Adrenal gland (tissue), 12 donors: Measurements from ENCODE around the gene PDXP. TPM values are rescaled to one million over a fixed set of nuclear protein-coding genes. Genes with fewer than 3 reads are reported as not detected.
A peak's percentile ranks its signal among the peaks of the same experiment; 100 is the strongest.

ENCODE experiments used
- DNase-seq, 7 donors: peaks; one replicate each; pipeline ENCODE4 v3.0.0-alpha.2; 2019 to 2020
- H3K27ac ChIP-seq, 5 donors: fragments of 200-600 bp; sonication (generic) in 4 of 5; 1 replicate in 3 of 5; 2 replicates in 2 of 5; pipeline versions ENCODE4 v1.5.1 to v1.8.0; 2016 to 2020; ENCODE audit warnings: mild to moderate bottlenecking in 1 of 5
- H3K27me3 ChIP-seq: fragments of 200-600 bp; 2 replicates; pipeline ENCODE4 v1.8.0; 2021
- H3K36me3 ChIP-seq, 2 donors: fragments of 200-600 bp; replicated peaks in 1 of 2; 1 replicate in 1 of 2; 2 replicates in 1 of 2; pipeline versions ENCODE4 v1.5.1 to v1.8.0; 2018 to 2022
- H3K4me1 ChIP-seq, 2 donors: fragments of 200-600 bp; replicated peaks in 1 of 2; 1 replicate in 1 of 2; 2 replicates in 1 of 2; pipeline versions ENCODE4 v1.5.1 to v1.8.0; 2018 to 2021
- H3K4me3 ChIP-seq, 4 donors: fragments of 200-600 bp; sonication (generic) in 3 of 4; one replicate each; pipeline ENCODE4 v1.5.1; 2016 to 2018
- H3K9me3 ChIP-seq, 3 donors: fragments of 200-600 bp; sonication (generic) in 1 of 3; replicated peaks in 1 of 3; 1 replicate in 2 of 3; 2 replicates in 1 of 3; pipeline versions ENCODE4 v1.5.1 to v1.8.0; 2016 to 2021
- POLR2A ChIP-seq, 2 donors: fragments of 450-650 bp; IDR thresholded peaks; one replicate each; pipeline ENCODE4 v1.6.1; 2017; ENCODE audit warnings: antibody characterized with exemption in 2 of 2, mild to moderate bottlenecking in 2 of 2, moderate library complexity in 1 of 2
- WGBS, 4 donors: extraction: QIAGEN DNeasy Blood & Tissue Kit in 2 of 4; methylation state at CpG; one replicate each; pipeline versions ENCODE4 v1.1.5 to v1.1.7; 2013 to 2017; 5-methylcytosine and 5-hydroxymethylcytosine counted together
- intact Hi-C, 2 donors: fragments of 100-400 bp; cut with DNase I; formaldehyde crosslinking; loops; one replicate each; pipeline versions ENCODE4 v1.14.1 to v1.15.0; 2022 to 2023
- polyA plus RNA-seq, 3 donors: library from polyadenylated mRNA; stranded (reverse); fragments of 200-250 nt in 2 of 3; fragments of 350-450 nt in 1 of 3; fragmentation: Illumina TruSeq in 1 of 3; extraction: RNeasy Lipid Tissue Mini Kit (QIAGEN cat#74804) in 1 of 3; gene quantifications; one replicate each; pipeline ENCODE4 v1.2.3, GENCODE V29; 2013 to 2014
- total RNA-seq, 9 donors: library from RNA; depleted of rRNA in 4 of 9; stranded (reverse); fragments of >200 nt in 4 of 9; fragments of 120-200 nt in 1 of 9; fragmentation: NEBNext Ultra II Directional in 1 of 9; extraction: Animal tissue kit (Norgen Biotek cat#: 25700) in 1 of 9; gene quantifications; one replicate each; pipeline versions ENCODE4 v1.1.0 to v1.2.4, GENCODE V29; 2013 to 2023
- TF ChIP-seq, protein P1 (sequence below), 6 experiments: fragments of 450-650 bp in 4 of 6; fragments of 200-600 bp in 2 of 6; sonication (generic) in 1 of 6; IDR thresholded peaks; 1 replicate in 5 of 6; 2 replicates in 1 of 6; pipeline versions ENCODE4 v1.5.1 to v1.8.0; 2016 to 2021; ENCODE audit warnings: antibody characterized with exemption in 6 of 6, mild to moderate bottlenecking in 2 of 6, moderate library complexity in 1 of 6
- donor health status: healthy with polysubstance abuse.
- donor health status: Bipolar disorder and iron deficiency.
- donor health status: DM: yes; HTN: yes; CAD: no.
- donor health status: DM: no; HTN: no; CAD: no.
- donor health status: DM: no; HTN: no; CAD: no.
- donor health status: DM: yes; HTN: yes; CAD: no.

The PDXP gene
- total and polyA plus RNA-seq, 12 donors: 10.0 to 49.7 (median 20.2) TPM

DNA sequence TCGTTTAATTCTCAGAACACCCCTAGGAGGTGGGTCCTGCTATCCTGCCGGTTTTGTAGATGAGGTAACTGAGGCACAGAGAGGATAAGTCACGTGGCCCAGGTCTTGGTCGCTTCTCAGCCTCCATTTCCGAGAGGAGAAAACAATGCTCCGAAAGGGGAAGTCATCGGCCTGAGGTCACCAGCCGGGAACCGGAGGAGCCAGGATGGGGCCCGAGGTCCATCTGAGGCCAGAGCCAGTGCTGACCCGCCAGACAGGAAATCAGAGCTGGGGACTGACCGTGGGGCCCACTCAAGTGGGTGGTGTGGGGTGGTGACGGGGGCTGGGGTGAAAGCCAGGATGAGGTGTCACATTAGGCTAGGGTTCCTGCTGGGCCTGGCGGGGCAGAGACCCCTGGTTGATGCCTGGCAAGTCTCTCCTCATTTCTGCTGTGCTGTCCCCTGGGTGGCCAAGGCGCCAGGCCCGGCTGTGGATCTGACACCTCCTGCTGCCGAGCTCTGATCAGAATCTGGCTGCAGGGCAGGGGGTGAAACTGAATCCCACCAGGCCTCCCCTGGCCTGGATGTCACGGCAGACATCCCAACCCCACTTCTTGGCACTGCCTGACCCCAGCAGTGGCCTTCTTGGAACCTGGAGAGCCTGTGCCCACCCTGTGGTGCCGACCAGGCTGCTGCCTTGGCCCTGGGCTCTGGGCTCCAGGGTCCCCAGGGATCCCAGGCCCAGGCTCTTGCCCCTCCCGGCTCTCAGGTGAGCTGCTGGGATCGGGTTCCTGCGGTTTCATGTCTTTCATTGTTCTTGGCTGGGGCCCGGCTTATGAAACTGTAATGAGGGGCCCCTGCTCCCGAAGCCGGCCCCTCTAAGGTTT, 50.3 kb downstream of the PDXP start:
- Histone ChIP-seq H3K4me3 (no peak overlapping the region), H3K27ac (peak overlapping the region in 1 of 5 donors; percentile 61), H3K4me1 (no peaks in the 10 kb centered on the region), H3K27me3 (no peaks in the 10 kb centered on the region), H3K9me3 (no peaks in the 10 kb centered on the region), H3K36me3 (no peaks in the 10 kb centered on the region)
- 71 to 83% (median 82%) methylated on average over 15 to 25 of the region's 25 CpGs for WGBS, 4 donors
- intact Hi-C loops: no loop called here
- TF ChIP-seq POLR2A (IDR thresholded peaks at IDR 0.05): no peak
- TF ChIP-seq, protein P1, sequence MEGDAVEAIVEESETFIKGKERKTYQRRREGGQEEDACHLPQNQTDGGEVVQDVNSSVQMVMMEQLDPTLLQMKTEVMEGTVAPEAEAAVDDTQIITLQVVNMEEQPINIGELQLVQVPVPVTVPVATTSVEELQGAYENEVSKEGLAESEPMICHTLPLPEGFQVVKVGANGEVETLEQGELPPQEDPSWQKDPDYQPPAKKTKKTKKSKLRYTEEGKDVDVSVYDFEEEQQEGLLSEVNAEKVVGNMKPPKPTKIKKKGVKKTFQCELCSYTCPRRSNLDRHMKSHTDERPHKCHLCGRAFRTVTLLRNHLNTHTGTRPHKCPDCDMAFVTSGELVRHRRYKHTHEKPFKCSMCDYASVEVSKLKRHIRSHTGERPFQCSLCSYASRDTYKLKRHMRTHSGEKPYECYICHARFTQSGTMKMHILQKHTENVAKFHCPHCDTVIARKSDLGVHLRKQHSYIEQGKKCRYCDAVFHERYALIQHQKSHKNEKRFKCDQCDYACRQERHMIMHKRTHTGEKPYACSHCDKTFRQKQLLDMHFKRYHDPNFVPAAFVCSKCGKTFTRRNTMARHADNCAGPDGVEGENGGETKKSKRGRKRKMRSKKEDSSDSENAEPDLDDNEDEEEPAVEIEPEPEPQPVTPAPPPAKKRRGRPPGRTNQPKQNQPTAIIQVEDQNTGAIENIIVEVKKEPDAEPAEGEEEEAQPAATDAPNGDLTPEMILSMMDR (IDR thresholded peaks at IDR 0.05): no peak
- DNase-seq: peak in 2 of 7 donors; percentile 45 to 47

DNA sequence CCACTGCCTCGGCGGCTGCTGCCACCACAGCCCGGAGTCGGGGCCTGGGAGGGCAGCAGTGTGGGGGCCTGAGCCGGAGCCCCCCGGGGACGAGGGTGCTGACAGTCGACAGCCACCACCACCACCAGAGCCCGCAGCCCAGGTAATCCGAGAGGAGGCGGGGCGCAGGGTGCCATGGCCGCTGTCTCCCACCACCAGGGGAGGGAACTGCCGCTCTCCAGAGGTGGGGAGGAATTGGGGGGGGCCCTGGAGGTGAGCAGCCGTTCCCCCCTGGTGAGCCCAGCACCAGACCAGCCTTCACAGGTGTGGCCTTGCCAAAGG, 50.9 kb downstream of the PDXP start:
- Histone ChIP-seq H3K36me3 (no peaks in the 10 kb centered on the region), H3K4me1 (no peaks in the 10 kb centered on the region), H3K4me3 (no peak overlapping the region), H3K27me3 (no peaks in the 10 kb centered on the region), H3K27ac (no peak overlapping the region), H3K9me3 (no peaks in the 10 kb centered on the region)
- intact Hi-C loops: no loop called here
- WGBS, 4 donors: 90 to 98% (median 94%) methylated on average over 2 to 15 of the region's 15 CpGs
- no peak for DNase-seq
- TF ChIP-seq, protein P1 (IDR thresholded peaks at IDR 0.05): no peak
- TF ChIP-seq POLR2A (IDR thresholded peaks at IDR 0.05): no peak

DNA sequence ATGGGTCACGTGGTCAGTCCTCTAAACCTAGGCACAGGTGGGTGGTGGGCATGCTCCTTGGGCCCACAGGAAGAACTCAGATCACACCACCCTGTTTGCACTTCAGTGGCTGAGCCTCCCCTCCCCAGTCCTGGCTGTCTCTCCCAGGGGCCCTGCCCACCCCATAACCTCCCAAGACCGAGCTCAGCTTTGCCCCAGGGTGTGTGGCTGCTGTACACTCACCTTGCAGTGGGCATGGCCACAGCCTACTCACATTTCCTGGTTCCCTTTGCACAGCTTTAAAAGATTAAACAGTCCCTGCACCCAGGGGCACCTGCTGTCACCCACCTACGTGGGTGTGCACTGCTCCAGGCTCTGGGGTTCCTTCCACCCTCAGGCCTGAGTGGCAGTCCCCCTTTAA, 52.2 kb downstream of the PDXP start:
- H3K27me3 ChIP-seq: no peaks in the 10 kb centered on the region
- H3K9me3 ChIP-seq: no peaks in the 10 kb centered on the region
- no peaks in the 10 kb centered on the region for H3K4me1 ChIP-seq
- no peaks in the 10 kb centered on the region for H3K36me3 ChIP-seq
- no peak for DNase-seq
- 90 to 98% (median 93%) methylated on average over 2 to 3 of the region's 3 CpGs for WGBS, 4 donors
- intact Hi-C loops: no loop called here
- no peak overlapping the region for H3K4me3 ChIP-seq
- H3K27ac ChIP-seq: no peak overlapping the region
- no peak for TF ChIP-seq POLR2A (IDR thresholded peaks at IDR 0.05)
- TF ChIP-seq, protein P1 (IDR thresholded peaks at IDR 0.05): no peak

DNA sequence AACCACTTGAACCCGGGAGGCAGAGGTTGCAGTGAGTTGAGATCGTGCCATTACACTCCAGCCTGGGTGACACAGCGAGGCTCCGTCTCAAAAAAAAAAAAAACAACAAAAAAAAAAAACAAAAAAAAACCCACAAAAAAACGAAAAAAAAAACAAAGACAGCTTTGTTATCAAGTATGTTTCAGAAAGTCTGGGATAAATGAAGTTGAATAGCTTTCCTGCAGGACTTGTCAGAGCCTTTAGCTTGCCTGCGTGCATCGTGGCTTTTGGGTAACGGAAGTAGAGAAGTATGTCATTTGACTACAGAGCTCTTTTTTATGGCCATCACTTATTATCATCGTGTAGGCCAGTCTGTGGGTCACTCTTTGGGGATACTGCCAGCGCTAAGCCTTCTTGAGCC, 53.0 kb downstream of the PDXP start:
- no peaks in the 10 kb centered on the region for H3K27me3 ChIP-seq
- no peaks in the 10 kb centered on the region for H3K9me3 ChIP-seq
- intact Hi-C loops: no loop called here
- no peaks in the 10 kb centered on the region for H3K36me3 ChIP-seq
- TF ChIP-seq, protein P1 (IDR thresholded peaks at IDR 0.05): no peak
- TF ChIP-seq POLR2A (IDR thresholded peaks at IDR 0.05): no peak
- H3K4me3 ChIP-seq: no peak overlapping the region
- H3K27ac ChIP-seq: no peak overlapping the region
- no peaks in the 10 kb centered on the region for H3K4me1 ChIP-seq
- 77 to 85% (median 83%) methylated on average over 10 of the region's 10 CpGs for WGBS, 4 donors
- DNase-seq: no peak
